ENCODE measurements around the gene ZP1.

- no peak for TF ChIP-seq CTCF (conservative IDR thresholded peaks at IDR 0.05; ENCODE audit: low read depth, low read length)
- TF ChIP-seq EZH2 (IDR thresholded peaks at IDR 0.05; ENCODE audit: borderline replicate concordance, low read depth, low read length, poor library complexity, severe bottlenecking): no peak
Observed at GRCh38 chr11:60818057-60818456, 49.3 kb upstream of the ZP1 start.

Data from A673 (cell line).